Thyroid gland (tissue), 4 donors: ENCODE results near the gene COL27A1.

ENCODE experiments used
- POLR2A ChIP-seq, 2 donors: fragments of 450-650 bp; IDR thresholded peaks; one replicate each; pipeline ENCODE4 v1.6.1; 2017; ENCODE audit warnings: antibody characterized with exemption in 2 of 2, mild to moderate bottlenecking in 2 of 2, moderate library complexity in 1 of 2
- TF ChIP-seq, protein P1 (sequence below), 6 experiments: fragments of 200-600 bp in 3 of 6; fragments of 450-650 bp in 3 of 6; sonication (generic) in 3 of 6; IDR thresholded peaks; one replicate each; pipeline ENCODE4 v1.5.1; 2016 to 2019; ENCODE audit warnings: antibody characterized with exemption in 6 of 6, mild to moderate bottlenecking in 2 of 6, inconsistent platforms in 1 of 6, moderate library complexity in 1 of 6

DNA sequence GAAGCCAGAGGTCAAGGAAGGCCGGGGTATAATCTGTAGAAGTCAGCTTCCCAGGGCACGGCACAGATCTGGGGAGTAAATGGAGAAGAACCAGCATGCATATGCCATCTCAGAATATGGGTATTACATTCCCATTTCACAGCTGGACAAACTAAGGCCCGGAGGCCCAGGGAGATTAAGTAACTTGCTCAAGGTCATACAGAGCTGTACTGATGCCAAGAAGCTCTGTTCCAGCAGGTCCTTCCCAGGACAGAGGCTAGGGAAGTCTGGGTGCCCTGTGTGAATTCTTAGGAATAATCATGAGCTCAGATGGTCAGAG is 19.2 kb downstream of the COL27A1 start:
- TF ChIP-seq POLR2A (IDR thresholded peaks at IDR 0.05) = no peak
- TF ChIP-seq, protein P1, sequence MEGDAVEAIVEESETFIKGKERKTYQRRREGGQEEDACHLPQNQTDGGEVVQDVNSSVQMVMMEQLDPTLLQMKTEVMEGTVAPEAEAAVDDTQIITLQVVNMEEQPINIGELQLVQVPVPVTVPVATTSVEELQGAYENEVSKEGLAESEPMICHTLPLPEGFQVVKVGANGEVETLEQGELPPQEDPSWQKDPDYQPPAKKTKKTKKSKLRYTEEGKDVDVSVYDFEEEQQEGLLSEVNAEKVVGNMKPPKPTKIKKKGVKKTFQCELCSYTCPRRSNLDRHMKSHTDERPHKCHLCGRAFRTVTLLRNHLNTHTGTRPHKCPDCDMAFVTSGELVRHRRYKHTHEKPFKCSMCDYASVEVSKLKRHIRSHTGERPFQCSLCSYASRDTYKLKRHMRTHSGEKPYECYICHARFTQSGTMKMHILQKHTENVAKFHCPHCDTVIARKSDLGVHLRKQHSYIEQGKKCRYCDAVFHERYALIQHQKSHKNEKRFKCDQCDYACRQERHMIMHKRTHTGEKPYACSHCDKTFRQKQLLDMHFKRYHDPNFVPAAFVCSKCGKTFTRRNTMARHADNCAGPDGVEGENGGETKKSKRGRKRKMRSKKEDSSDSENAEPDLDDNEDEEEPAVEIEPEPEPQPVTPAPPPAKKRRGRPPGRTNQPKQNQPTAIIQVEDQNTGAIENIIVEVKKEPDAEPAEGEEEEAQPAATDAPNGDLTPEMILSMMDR (IDR thresholded peaks at IDR 0.05) = no peak
